WTC11 (cell line): Measurements from ENCODE around the gene GPC1.

Source experiments
- FOXJ3 ChIP-seq: sonication (generic); formaldehyde crosslinking; IDR thresholded peaks from 2 replicates; pipeline ENCODE4 v1.9.0; 2021; ENCODE audit warnings: missing genetic modification reagents, mild to moderate bottlenecking, borderline replicate concordance
- ZBTB21 ChIP-seq: sonication (generic); formaldehyde crosslinking; IDR thresholded peaks from 2 replicates; pipeline ENCODE4 v1.8.1; 2023; ENCODE audit warnings: mild to moderate bottlenecking, missing genetic modification reagents, borderline replicate concordance
- TF ChIP-seq, protein P1 (sequence below): fragments of 200-600 bp; IDR thresholded peaks from 2 replicates; pipeline ENCODE4 v1.8.0; 2022; ENCODE audit warnings: antibody characterized with exemption
- TF ChIP-seq, protein P2 (sequence below): sonication (generic); formaldehyde crosslinking; IDR thresholded peaks from 2 replicates; pipeline ENCODE4 v1.8.0; 2022; ENCODE audit warnings: mild to moderate bottlenecking, missing genetic modification reagents

DNA sequence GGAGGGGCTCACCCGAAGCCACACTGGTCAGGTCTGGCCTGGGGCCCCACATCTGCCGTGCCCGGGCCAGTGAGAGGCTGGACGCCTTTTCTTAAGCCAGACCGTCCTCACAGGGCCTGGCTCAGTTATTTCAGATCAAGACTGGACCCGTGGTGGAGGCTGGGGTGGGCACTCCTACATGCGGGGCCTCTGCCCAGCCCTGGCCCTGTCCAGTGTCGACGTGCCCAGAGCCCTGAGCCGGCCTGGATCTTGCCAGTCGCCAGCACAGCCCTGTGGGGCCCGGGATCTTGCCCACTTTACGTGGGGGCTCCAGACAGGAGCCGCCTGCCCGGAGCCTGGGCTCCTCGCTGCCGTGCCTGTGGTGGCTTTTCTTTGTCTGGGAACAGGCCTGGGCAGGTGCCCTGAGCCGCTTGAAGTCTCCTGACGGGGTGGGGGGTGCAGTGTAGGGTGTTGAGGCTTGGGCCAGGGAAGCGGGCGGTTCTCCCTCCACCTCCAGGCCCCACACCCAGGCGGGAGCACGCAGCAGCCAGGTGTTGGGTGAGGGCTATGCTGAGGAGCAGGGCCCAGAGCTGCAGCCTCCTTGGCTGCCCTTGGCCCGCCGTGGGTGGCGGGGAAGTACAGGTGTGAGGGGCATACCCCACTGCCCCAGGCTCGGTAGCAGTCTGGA, 6.0 kb downstream of the GPC1 start:
- TF ChIP-seq, protein P1, sequence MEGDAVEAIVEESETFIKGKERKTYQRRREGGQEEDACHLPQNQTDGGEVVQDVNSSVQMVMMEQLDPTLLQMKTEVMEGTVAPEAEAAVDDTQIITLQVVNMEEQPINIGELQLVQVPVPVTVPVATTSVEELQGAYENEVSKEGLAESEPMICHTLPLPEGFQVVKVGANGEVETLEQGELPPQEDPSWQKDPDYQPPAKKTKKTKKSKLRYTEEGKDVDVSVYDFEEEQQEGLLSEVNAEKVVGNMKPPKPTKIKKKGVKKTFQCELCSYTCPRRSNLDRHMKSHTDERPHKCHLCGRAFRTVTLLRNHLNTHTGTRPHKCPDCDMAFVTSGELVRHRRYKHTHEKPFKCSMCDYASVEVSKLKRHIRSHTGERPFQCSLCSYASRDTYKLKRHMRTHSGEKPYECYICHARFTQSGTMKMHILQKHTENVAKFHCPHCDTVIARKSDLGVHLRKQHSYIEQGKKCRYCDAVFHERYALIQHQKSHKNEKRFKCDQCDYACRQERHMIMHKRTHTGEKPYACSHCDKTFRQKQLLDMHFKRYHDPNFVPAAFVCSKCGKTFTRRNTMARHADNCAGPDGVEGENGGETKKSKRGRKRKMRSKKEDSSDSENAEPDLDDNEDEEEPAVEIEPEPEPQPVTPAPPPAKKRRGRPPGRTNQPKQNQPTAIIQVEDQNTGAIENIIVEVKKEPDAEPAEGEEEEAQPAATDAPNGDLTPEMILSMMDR, result no peak
- TF ChIP-seq FOXJ3 (CRISPR knock-in tag), result no peak
- TF ChIP-seq ZBTB21 (CRISPR knock-in tag), result no peak
- TF ChIP-seq, protein P2, sequence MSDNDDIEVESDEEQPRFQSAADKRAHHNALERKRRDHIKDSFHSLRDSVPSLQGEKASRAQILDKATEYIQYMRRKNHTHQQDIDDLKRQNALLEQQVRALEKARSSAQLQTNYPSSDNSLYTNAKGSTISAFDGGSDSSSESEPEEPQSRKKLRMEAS, result no peak
